BJ (cell line): ENCODE results near the gene QSOX2. TPM values are rescaled to one million over a fixed set of nuclear protein-coding genes. Genes with fewer than 3 reads are reported as not detected.

Experiments used
- CTCF ChIA-PET: fragments of 350-600 bp; formaldehyde crosslinking; extraction: SDS; loops from one replicate; lab custom pipeline; 2021; ENCODE audit warnings: antibody characterized with exemption, inconsistent platforms; lab: Yijun Ruan, JAX
- POLR2A ChIA-PET: fragments of 300-600 bp; sonication (Branson Sonifier 250); formaldehyde crosslinking; extraction: SDS; loops from one replicate; lab custom pipeline; 2021; ENCODE audit warnings: antibody characterized with exemption; lab: Charles Lee
- DNase-seq: peaks from one replicate; pipeline ENCODE4 v3.0.0-alpha.2; 2011; ENCODE audit warnings: low read depth
- H3K27me3 ChIP-seq: 2 replicates; pipeline ENCODE4 v1.6.0; 2011; ENCODE audit warnings: low read length; ENCODE audit not compliant: control insufficient read depth, insufficient read depth
- H3K36me3 ChIP-seq: 2 replicates; pipeline ENCODE4 v1.5.1; 2011; ENCODE audit warnings: low read length; ENCODE audit not compliant: control insufficient read depth, insufficient read depth
- H3K4me3 ChIP-seq: 2 replicates; pipeline ENCODE4 v1.5.1; 2011; ENCODE audit warnings: low read depth, mild to moderate bottlenecking, control low read depth, low read length
- CTCF ChIP-seq: IDR thresholded peaks from 2 replicates; pipeline ENCODE4 v1.5.1; 2011; ENCODE audit warnings: low read depth, mild to moderate bottlenecking, control low read depth, inconsistent platforms, low read length, moderate library complexity; ENCODE audit not compliant: insufficient read depth
- polyA plus RNA-seq: library from polyadenylated mRNA; depleted of rRNA; stranded (reverse); fragments of >200 nt; gene quantifications from 2 replicates; pipeline ENCODE4 v1.2.3, GENCODE V29; 2011

QSOX2 gene
- polyA plus RNA-seq, 1 experiment, result 7.0 TPM

DNA sequence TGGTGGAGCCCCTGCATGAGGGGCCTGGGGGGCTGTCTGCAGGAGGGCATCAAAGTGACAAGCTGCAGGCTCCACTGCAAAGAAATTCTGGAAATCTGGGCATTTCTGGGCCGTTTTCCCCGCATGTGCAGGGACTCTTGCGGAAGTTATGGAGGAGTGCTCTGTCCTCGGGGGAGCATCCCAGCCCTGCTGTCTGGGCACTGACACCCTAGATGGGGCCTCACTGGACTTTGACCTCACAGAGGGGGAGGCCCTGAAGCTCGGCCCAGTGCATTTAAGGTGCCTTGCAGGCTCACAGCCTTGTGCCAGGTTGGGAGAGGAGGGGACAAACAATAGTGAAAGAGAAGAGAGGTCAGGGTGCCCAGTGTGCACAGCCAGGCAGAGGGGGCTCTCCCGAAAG, 76.1 kb downstream of the QSOX2 start:
- ChIA-PET CTCF (interaction anchor here (3.7 kb wide), 1 partner anchor 114 kb away, joined by 20 read pairs; no protein-coding TSS in a partner anchor), POLR2A (no interaction called here)
- TF ChIP-seq CTCF, result no peak
- peaks cover 19% of the 10 kb centered on the region for H3K27me3 ChIP-seq
- no peaks in the 10 kb centered on the region for H3K36me3 ChIP-seq
- DNase-seq, result no peak
- no peak overlapping the region for H3K4me3 ChIP-seq

GRCh38 chr9:136163248-136163850, 82.3 kb downstream of the QSOX2 start:
- Histone ChIP-seq H3K36me3 (no peaks in the 10 kb centered on the region), H3K27me3 (peaks cover 4% of the 10 kb centered on the region), H3K4me3 (no peak overlapping the region)
- CTCF ChIA-PET, result no interaction called here
- no peak for DNase-seq
- no peak for TF ChIP-seq CTCF
- POLR2A ChIA-PET, result no interaction called here

- H3K4me3 ChIP-seq, result no peak overlapping the region
- DNase-seq, result no peak
- TF ChIP-seq CTCF, result no peak
- POLR2A ChIA-PET, result no interaction called here
- H3K36me3 ChIP-seq, result no peaks in the 10 kb centered on the region
- CTCF ChIA-PET, result no interaction called here
- peaks cover 14% of the 10 kb centered on the region for H3K27me3 ChIP-seq
These were observed 84.5 kb downstream of the QSOX2 start for GRCh38 chr9:136160995-136161610.

DNA sequence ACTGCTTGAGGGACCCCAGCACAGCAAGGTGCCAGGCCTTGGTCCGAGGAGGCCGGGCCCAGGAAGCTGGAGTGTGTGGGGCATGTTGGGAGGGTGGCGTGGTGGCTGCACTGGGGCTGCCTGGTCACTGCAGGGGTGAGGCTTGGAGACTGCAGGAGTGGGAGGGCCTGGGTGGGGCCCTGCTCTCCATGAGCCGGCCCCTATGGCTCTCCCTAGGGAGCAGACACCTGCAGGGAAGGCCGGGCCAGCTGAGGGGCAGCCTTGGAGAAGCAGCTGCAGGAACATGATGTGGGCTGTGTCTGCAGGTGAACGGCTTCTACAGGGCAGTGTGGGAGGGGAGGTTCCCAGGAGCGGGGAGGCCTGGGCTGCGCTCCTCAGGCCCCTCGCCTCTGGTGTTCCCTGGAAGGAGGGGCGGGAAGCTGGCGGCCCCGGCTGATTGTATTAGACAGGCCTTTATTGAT, 85.2 kb downstream of the QSOX2 start:
- Histone ChIP-seq H3K36me3 (no peaks in the 10 kb centered on the region), H3K27me3 (peaks cover 18% of the 10 kb centered on the region), H3K4me3 (no peak overlapping the region)
- ChIA-PET CTCF (no interaction called here), POLR2A (no interaction called here)
- TF ChIP-seq CTCF, result no peak
- no peak for DNase-seq

DNA sequence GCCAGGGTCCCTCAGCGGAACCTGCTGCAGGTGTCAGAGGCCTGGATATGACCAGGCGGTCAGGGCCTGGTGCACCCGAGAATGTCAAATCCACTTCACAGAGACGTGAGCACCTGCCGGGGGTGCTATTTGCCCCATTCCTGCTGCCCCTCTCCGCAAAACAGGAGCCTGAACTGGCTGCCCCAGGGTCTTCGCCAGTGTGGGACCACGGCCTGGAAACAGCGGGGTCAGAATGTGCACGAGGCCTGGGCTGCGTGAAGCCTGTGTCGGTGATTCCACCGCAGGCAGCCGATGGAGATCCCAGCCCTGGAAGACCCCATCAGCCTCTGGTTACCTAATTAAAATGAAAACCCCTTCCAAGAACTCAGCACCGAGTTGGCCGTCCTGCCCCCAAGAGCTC, 85.8 kb downstream of the QSOX2 start:
- TF ChIP-seq CTCF, result no peak
- H3K27me3 ChIP-seq, result peaks cover 18% of the 10 kb centered on the region
- DNase-seq, result no peak
- no peaks in the 10 kb centered on the region for H3K36me3 ChIP-seq
- POLR2A ChIA-PET, result no interaction called here
- CTCF ChIA-PET, result no interaction called here
- H3K4me3 ChIP-seq, result no peak overlapping the region
